Measurements from ENCODE around the gene RYR2.

RYR2 gene

DNA sequence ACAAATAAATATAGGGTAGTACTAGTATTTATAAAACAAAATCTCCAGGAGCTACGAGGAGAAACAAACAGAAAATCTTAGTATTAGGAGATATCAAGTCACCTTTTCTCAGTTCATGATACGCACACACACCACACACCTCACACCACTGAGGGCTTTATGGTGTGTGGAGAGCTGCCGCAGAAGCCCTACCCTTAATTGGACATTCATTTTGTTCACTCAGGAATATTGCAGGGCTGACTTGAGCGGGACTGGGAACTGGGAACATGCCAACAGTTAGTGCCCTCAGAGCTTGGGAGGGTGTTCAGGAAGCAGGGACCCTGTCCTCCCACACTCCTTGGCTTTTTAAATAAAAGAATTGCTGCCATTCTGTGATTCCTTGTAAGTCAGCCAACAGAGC, 386.8 kb downstream of the RYR2 start:
- no peak for TF ChIP-seq ISL1 (CRISPR knock-in tag; IDR thresholded peaks at IDR 0.05)
- no peak for TF ChIP-seq SNAI2 (CRISPR knock-in tag; IDR thresholded peaks at IDR 0.05)
- no peak for TF ChIP-seq ZNF8 (CRISPR knock-in tag; IDR thresholded peaks at IDR 0.05)
- TF ChIP-seq TCF4 (CRISPR knock-in tag; IDR thresholded peaks at IDR 0.05; ENCODE audit: borderline replicate concordance) = no peak
- no peak for TF ChIP-seq ZFP30 (CRISPR knock-in tag; IDR thresholded peaks at IDR 0.05)
- TF ChIP-seq ZFP3 (CRISPR knock-in tag; IDR thresholded peaks at IDR 0.05) = no peak

DNA sequence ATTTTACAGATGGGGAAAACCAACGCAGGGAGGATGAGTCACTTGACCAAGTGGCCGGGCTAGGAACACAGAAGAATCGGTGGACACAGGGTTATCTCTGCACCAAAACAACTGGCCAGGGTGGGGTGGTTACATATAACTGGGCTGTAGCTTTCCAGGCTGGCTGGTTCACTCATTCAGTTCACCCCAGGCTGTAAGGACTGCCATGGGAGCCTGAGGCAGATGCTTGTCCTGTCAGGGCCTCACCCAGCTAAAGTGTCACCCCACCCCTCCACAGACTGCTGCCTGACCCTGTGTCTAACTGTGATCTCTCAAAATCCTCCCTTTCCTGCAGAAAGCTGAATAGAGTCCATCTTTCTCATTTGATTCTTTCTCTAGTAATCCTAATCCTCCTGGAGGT, 387.3 kb downstream of the RYR2 start:
- no peak for ATAC-seq
- TF ChIP-seq ESRRG (CRISPR knock-in tag; IDR thresholded peaks at IDR 0.05) = no peak
- no peak for TF ChIP-seq BACH2 (CRISPR knock-in tag; IDR thresholded peaks at IDR 0.05; ENCODE audit: borderline replicate concordance)
- TF ChIP-seq, protein P1, sequence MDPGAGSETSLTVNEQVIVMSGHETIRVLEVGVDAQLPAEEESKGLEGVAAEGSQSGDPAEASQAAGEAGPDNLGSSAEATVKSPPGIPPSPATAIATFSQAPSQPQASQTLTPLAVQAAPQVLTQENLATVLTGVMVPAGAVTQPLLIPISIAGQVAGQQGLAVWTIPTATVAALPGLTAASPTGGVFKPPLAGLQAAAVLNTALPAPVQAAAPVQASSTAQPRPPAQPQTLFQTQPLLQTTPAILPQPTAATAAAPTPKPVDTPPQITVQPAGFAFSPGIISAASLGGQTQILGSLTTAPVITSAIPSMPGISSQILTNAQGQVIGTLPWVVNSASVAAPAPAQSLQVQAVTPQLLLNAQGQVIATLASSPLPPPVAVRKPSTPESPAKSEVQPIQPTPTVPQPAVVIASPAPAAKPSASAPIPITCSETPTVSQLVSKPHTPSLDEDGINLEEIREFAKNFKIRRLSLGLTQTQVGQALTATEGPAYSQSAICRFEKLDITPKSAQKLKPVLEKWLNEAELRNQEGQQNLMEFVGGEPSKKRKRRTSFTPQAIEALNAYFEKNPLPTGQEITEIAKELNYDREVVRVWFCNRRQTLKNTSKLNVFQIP (CRISPR knock-in tag; IDR thresholded peaks at IDR 0.05; ENCODE audit: borderline replicate concordance, low read depth) = no peak
- TF ChIP-seq, protein P2, sequence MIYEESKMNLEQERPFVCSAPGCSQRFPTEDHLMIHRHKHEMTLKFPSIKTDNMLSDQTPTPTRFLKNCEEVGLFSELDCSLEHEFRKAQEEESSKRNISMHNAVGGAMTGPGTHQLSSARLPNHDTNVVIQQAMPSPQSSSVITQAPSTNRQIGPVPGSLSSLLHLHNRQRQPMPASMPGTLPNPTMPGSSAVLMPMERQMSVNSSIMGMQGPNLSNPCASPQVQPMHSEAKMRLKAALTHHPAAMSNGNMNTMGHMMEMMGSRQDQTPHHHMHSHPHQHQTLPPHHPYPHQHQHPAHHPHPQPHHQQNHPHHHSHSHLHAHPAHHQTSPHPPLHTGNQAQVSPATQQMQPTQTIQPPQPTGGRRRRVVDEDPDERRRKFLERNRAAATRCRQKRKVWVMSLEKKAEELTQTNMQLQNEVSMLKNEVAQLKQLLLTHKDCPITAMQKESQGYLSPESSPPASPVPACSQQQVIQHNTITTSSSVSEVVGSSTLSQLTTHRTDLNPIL (CRISPR knock-in tag; IDR thresholded peaks at IDR 0.05; ENCODE audit: low read depth) = no peak
- no peak for TF ChIP-seq GLIS3 (CRISPR knock-in tag; IDR thresholded peaks at IDR 0.05)
- TF ChIP-seq TOX (CRISPR knock-in tag; IDR thresholded peaks at IDR 0.05; ENCODE audit: borderline replicate concordance) = no peak
- no peak for TF ChIP-seq RARB (CRISPR knock-in tag; IDR thresholded peaks at IDR 0.05)
- TF ChIP-seq TCF4 (CRISPR knock-in tag; IDR thresholded peaks at IDR 0.05; ENCODE audit: borderline replicate concordance) = no peak
- TF ChIP-seq ZNF8 (CRISPR knock-in tag; IDR thresholded peaks at IDR 0.05) = no peak
- TF ChIP-seq ZFP30 (CRISPR knock-in tag; IDR thresholded peaks at IDR 0.05) = no peak
- TF ChIP-seq ZFP3 (CRISPR knock-in tag; IDR thresholded peaks at IDR 0.05) = no peak
- TF ChIP-seq ARNTL (CRISPR knock-in tag; IDR thresholded peaks at IDR 0.05; ENCODE audit: borderline replicate concordance, low read depth) = no peak

More for the DNA sequence above, 386.8 kb downstream of the RYR2 start:
- no peak for ATAC-seq

DNA sequence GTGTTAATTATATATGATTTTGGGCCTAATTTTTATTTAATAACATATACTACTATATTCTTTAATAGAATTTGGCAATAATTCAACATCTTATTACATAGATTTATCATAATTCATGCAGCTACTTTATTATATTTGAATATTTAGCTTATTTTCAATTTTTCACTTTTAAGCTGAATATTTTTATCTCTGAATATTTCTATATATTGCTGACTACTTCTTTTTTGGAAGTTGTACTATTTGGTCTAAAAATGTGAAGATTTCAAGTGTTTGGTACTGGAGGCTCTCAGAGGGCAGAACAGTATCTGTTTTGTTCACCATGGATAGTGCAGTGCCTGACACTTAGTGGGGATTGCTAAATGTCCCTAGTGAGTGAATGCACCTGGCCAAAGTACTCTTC, 389.5 kb downstream of the RYR2 start:
- TF ChIP-seq ZFP30 (CRISPR knock-in tag; IDR thresholded peaks at IDR 0.05) (no peak), PPARA (CRISPR knock-in tag; IDR thresholded peaks at IDR 0.05; ENCODE audit: borderline replicate concordance) (no peak), GLIS3 (CRISPR knock-in tag; IDR thresholded peaks at IDR 0.05) (no peak), ZC3H10 (CRISPR knock-in tag; IDR thresholded peaks at IDR 0.05) (no peak), ARNTL (CRISPR knock-in tag; IDR thresholded peaks at IDR 0.05; ENCODE audit: borderline replicate concordance, low read depth) (no peak), ZFP3 (CRISPR knock-in tag; IDR thresholded peaks at IDR 0.05) (no peak), TOX (CRISPR knock-in tag; IDR thresholded peaks at IDR 0.05; ENCODE audit: borderline replicate concordance) (no peak), ZNF8 (CRISPR knock-in tag; IDR thresholded peaks at IDR 0.05) (no peak), ESRRG (CRISPR knock-in tag; IDR thresholded peaks at IDR 0.05) (no peak), BACH2 (CRISPR knock-in tag; IDR thresholded peaks at IDR 0.05; ENCODE audit: borderline replicate concordance) (no peak), SNAI2 (CRISPR knock-in tag; IDR thresholded peaks at IDR 0.05) (no peak), CSDC2 (CRISPR knock-in tag; IDR thresholded peaks at IDR 0.05) (no peak)
- TF ChIP-seq, protein P3, sequence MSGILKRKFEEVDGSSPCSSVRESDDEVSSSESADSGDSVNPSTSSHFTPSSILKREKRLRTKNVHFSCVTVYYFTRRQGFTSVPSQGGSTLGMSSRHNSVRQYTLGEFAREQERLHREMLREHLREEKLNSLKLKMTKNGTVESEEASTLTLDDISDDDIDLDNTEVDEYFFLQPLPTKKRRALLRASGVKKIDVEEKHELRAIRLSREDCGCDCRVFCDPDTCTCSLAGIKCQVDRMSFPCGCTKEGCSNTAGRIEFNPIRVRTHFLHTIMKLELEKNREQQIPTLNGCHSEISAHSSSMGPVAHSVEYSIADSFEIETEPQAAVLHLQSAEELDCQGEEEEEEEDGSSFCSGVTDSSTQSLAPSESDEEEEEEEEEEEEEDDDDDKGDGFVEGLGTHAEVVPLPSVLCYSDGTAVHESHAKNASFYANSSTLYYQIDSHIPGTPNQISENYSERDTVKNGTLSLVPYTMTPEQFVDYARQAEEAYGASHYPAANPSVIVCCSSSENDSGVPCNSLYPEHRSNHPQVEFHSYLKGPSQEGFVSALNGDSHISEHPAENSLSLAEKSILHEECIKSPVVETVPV (CRISPR knock-in tag; IDR thresholded peaks at IDR 0.05) = no peak
- TF ChIP-seq, protein P4, sequence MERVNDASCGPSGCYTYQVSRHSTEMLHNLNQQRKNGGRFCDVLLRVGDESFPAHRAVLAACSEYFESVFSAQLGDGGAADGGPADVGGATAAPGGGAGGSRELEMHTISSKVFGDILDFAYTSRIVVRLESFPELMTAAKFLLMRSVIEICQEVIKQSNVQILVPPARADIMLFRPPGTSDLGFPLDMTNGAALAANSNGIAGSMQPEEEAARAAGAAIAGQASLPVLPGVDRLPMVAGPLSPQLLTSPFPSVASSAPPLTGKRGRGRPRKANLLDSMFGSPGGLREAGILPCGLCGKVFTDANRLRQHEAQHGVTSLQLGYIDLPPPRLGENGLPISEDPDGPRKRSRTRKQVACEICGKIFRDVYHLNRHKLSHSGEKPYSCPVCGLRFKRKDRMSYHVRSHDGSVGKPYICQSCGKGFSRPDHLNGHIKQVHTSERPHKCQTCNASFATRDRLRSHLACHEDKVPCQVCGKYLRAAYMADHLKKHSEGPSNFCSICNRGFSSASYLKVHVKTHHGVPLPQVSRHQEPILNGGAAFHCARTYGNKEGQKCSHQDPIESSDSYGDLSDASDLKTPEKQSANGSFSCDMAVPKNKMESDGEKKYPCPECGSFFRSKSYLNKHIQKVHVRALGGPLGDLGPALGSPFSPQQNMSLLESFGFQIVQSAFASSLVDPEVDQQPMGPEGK (CRISPR knock-in tag; IDR thresholded peaks at IDR 0.05; ENCODE audit: borderline replicate concordance) = no peak
- TF ChIP-seq, protein P5, sequence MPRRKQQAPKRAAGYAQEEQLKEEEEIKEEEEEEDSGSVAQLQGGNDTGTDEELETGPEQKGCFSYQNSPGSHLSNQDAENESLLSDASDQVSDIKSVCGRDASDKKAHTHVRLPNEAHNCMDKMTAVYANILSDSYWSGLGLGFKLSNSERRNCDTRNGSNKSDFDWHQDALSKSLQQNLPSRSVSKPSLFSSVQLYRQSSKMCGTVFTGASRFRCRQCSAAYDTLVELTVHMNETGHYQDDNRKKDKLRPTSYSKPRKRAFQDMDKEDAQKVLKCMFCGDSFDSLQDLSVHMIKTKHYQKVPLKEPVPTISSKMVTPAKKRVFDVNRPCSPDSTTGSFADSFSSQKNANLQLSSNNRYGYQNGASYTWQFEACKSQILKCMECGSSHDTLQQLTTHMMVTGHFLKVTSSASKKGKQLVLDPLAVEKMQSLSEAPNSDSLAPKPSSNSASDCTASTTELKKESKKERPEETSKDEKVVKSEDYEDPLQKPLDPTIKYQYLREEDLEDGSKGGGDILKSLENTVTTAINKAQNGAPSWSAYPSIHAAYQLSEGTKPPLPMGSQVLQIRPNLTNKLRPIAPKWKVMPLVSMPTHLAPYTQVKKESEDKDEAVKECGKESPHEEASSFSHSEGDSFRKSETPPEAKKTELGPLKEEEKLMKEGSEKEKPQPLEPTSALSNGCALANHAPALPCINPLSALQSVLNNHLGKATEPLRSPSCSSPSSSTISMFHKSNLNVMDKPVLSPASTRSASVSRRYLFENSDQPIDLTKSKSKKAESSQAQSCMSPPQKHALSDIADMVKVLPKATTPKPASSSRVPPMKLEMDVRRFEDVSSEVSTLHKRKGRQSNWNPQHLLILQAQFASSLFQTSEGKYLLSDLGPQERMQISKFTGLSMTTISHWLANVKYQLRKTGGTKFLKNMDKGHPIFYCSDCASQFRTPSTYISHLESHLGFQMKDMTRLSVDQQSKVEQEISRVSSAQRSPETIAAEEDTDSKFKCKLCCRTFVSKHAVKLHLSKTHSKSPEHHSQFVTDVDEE (CRISPR knock-in tag; IDR thresholded peaks at IDR 0.05) = no peak
- TF ChIP-seq, protein P2 (CRISPR knock-in tag; IDR thresholded peaks at IDR 0.05; ENCODE audit: low read depth) = no peak
- no peak for ATAC-seq
